ENCODE measurements around the gene BBS9.

The BBS9 gene

GRCh38 chr7:33604056-33604455, 474.7 kb downstream of the BBS9 start:
- DNase-seq (ENCODE audit: low spot score), result no peak
- in situ Hi-C loops (cut with MboI; ENCODE audit: low pct_unique_long_range_greater_than_20kb, low sequenced_read_pairs, unreplicated experiment), result no loop called here
- TF ChIP-seq, protein P1, sequence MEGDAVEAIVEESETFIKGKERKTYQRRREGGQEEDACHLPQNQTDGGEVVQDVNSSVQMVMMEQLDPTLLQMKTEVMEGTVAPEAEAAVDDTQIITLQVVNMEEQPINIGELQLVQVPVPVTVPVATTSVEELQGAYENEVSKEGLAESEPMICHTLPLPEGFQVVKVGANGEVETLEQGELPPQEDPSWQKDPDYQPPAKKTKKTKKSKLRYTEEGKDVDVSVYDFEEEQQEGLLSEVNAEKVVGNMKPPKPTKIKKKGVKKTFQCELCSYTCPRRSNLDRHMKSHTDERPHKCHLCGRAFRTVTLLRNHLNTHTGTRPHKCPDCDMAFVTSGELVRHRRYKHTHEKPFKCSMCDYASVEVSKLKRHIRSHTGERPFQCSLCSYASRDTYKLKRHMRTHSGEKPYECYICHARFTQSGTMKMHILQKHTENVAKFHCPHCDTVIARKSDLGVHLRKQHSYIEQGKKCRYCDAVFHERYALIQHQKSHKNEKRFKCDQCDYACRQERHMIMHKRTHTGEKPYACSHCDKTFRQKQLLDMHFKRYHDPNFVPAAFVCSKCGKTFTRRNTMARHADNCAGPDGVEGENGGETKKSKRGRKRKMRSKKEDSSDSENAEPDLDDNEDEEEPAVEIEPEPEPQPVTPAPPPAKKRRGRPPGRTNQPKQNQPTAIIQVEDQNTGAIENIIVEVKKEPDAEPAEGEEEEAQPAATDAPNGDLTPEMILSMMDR (IDR thresholded peaks at IDR 0.05; ENCODE audit: extremely low read depth, insufficient read depth, missing control alignments), result no peak

GRCh38 chr7:33610918-33611317, 481.6 kb downstream of the BBS9 start:
- in situ Hi-C loops (cut with MboI; ENCODE audit: low pct_unique_long_range_greater_than_20kb, low sequenced_read_pairs, unreplicated experiment), result no loop called here
- DNase-seq (ENCODE audit: low spot score), result no peak
- TF ChIP-seq, protein P1 (IDR thresholded peaks at IDR 0.05; ENCODE audit: extremely low read depth, insufficient read depth, missing control alignments), result no peak

- TF ChIP-seq, protein P1 (IDR thresholded peaks at IDR 0.05; ENCODE audit: extremely low read depth, insufficient read depth, missing control alignments), result no peak
- DNase-seq (ENCODE audit: low spot score), result no peak
- in situ Hi-C loops (cut with MboI; ENCODE audit: low pct_unique_long_range_greater_than_20kb, low sequenced_read_pairs, unreplicated experiment), result no loop called here
Measured at GRCh38 chr7:33612442-33612841, 483.1 kb downstream of the BBS9 start.

DNA sequence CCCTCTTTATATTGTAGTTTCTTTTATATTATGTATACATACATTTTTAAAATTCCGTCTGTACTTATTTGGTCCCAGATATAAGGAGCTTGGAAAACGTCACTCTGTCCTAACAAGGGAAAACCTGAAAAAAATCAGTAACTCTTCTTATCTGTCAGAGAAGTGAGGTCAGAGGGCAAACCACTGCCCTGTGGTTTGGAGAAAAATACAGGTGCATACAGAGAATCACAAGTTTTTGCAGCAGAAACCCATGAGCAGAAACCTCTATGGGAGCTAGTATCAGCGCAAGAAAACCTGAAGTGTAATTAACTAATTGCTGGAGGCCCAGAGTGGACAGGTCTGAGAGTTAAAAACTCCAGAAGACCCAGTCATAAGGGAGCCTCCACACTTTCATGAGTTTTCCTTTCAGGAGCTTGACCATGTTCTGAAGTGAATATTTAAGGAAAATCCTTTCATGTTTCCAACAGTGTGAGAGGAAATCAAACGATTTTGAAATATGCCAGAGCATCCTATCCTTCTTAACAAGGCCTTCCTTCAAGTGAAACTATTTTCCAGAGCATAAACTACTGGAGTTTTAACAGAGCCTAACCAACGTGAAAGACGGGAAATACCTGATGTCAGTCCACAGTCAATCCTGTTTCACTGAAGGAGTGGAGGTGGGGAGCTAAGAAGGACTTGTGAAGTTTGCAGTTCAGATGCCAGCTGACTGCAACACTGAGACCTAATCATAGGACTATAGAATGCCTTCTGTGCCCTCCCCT, 485.2 kb downstream of the BBS9 start:
- in situ Hi-C loops (cut with MboI; ENCODE audit: low pct_unique_long_range_greater_than_20kb, low sequenced_read_pairs, unreplicated experiment), result no loop called here
- DNase-seq (ENCODE audit: low spot score), result no peak
- TF ChIP-seq, protein P1 (IDR thresholded peaks at IDR 0.05; ENCODE audit: extremely low read depth, insufficient read depth, missing control alignments), result no peak

- in situ Hi-C loops (cut with MboI; ENCODE audit: low pct_unique_long_range_greater_than_20kb, low sequenced_read_pairs, unreplicated experiment), result no loop called here
- no peak for DNase-seq (ENCODE audit: low spot score)
- TF ChIP-seq, protein P1 (IDR thresholded peaks at IDR 0.05; ENCODE audit: extremely low read depth, insufficient read depth, missing control alignments), result no peak
Measured at GRCh38 chr7:33616752-33617151, 487.4 kb downstream of the BBS9 start.

DNA sequence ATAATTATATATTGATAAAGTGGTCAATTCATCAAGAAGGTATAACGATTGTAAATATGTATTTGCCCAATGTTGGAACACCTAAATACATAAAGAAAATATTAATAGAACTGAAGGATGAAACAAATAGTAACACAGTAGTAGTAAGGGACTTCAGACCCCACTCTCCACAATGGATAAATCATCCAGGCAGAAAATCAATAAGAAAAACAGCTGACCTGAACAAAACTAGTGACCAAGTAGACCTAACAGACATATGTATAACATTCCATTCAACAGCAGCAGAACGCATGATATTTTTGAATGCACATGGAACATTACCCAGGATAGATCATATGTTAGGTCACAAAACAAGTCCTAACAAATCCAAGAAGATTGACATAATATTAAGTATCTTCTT, 489.9 kb downstream of the BBS9 start:
- in situ Hi-C loops (cut with MboI; ENCODE audit: low pct_unique_long_range_greater_than_20kb, low sequenced_read_pairs, unreplicated experiment), result no loop called here
- TF ChIP-seq, protein P1 (IDR thresholded peaks at IDR 0.05; ENCODE audit: extremely low read depth, insufficient read depth, missing control alignments), result no peak
- DNase-seq (ENCODE audit: low spot score), result no peak
